Activated CD4-positive, alpha-beta T cell treated with anti-CD3 and anti-CD28 coated beads, Interleukin-2, amount 10 ng/mL, durations not matched to agents 7 days and 5 days (primary cell): Measurements from ENCODE around the gene AP2M1. TPM values are rescaled to one million over a fixed set of nuclear protein-coding genes. Genes with fewer than 3 reads are reported as not detected.

ENCODE experiments used
- CTCF ChIA-PET: fragments of 350-600 bp; sonication (Branson Sonifier 250); formaldehyde crosslinking; loops from one replicate; lab custom pipeline; 2021; ENCODE audit warnings: antibody characterized with exemption; lab: Charles Lee
- POLR2A ChIA-PET: fragments of 350-600 bp; sonication (Branson Sonifier 250); formaldehyde crosslinking; loops from one replicate; lab custom pipeline; 2021; ENCODE audit warnings: antibody characterized with exemption; lab: Charles Lee
- DNase-seq: peaks from one replicate; pipeline ENCODE4 v3.0.0-alpha.2; 2020
- H3K27ac Mint-ChIP-seq: one replicate; pipeline ENCODE4 v1.8.0; 2021; ENCODE audit warnings: mild to moderate bottlenecking, moderate library complexity, mixed read lengths
- H3K27me3 Mint-ChIP-seq: one replicate; pipeline ENCODE4 v1.8.0; 2021; ENCODE audit warnings: mixed read lengths
- H3K36me3 Mint-ChIP-seq: one replicate; pipeline ENCODE4 v1.8.0; 2021; ENCODE audit warnings: low read depth, mixed read lengths
- H3K4me1 Mint-ChIP-seq: one replicate; pipeline ENCODE4 v1.8.0; 2021; ENCODE audit warnings: mixed read lengths
- H3K4me3 Mint-ChIP-seq: one replicate; pipeline ENCODE4 v1.8.0; 2021; ENCODE audit warnings: mild to moderate bottlenecking, moderate library complexity, mixed read lengths
- H3K9me3 Mint-ChIP-seq: one replicate; pipeline ENCODE4 v1.8.0; 2021; ENCODE audit warnings: mixed read lengths
- total RNA-seq, 2 experiments: library from RNA; stranded (reverse); gene quantifications; one replicate each; pipeline ENCODE4 v1.2.3, GENCODE V29; 2021

The AP2M1 gene
- total RNA-seq, 2 experiments from 2014 or later: 222 to 223 TPM

GRCh38 chr3:184175506-184175905 is 851 bp downstream of the AP2M1 start:
- Mint-ChIP-seq H3K9me3 (no peaks in the 10 kb centered on the region), H3K4me1 (peaks cover 39% of the 10 kb centered on the region), H3K27me3 (no peaks in the 10 kb centered on the region), H3K27ac (peak overlapping the region; percentile 88), H3K36me3 (peaks cover 36% of the 10 kb centered on the region), H3K4me3 (peak overlapping the region; percentile 91)
- POLR2A ChIA-PET: interaction anchor here (0.6 kb wide), 1 partner anchor 10 kb away, joined by 3 read pairs; the partner anchor contains the start of gene ABCF3
- CTCF ChIA-PET: interaction anchor here (0.6 to 3.6 kb wide), 2 partner anchors 9 to 582 kb away, joined by 3 to 22 read pairs; partner anchors contain the start of gene ABCF3
- no peak for DNase-seq

DNA sequence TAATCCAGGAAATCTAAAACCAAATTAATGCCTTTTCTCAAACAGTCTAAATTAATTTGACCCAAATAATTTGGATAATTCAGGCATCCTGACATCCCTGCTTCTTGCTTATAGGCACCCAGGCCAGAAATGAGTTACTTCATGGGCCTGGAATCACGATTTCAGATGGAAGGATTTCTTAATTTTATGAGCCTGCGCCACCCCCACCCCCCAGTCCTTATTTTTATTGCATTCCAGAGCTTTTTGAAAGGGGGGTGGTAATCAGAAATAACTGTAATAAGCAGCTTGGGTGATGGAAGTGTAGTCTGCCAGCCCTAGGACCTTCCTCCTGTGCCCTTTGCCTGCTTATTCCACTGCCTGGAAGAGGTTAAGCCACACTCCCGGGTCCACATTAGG is 1.3 kb downstream of the AP2M1 start:
- ChIA-PET CTCF (interaction anchor here (1.0 kb wide), 1 partner anchor 43 kb away, joined by 3 read pairs; no protein-coding TSS in a partner anchor), POLR2A (no interaction called here)
- Mint-ChIP-seq H3K4me3 (peak overlapping the region; percentile 91), H3K36me3 (peaks cover 40% of the 10 kb centered on the region), H3K27ac (peak overlapping the region; percentile 88), H3K27me3 (no peaks in the 10 kb centered on the region), H3K4me1 (peaks cover 39% of the 10 kb centered on the region), H3K9me3 (no peaks in the 10 kb centered on the region)
- DNase-seq: no peak

DNA sequence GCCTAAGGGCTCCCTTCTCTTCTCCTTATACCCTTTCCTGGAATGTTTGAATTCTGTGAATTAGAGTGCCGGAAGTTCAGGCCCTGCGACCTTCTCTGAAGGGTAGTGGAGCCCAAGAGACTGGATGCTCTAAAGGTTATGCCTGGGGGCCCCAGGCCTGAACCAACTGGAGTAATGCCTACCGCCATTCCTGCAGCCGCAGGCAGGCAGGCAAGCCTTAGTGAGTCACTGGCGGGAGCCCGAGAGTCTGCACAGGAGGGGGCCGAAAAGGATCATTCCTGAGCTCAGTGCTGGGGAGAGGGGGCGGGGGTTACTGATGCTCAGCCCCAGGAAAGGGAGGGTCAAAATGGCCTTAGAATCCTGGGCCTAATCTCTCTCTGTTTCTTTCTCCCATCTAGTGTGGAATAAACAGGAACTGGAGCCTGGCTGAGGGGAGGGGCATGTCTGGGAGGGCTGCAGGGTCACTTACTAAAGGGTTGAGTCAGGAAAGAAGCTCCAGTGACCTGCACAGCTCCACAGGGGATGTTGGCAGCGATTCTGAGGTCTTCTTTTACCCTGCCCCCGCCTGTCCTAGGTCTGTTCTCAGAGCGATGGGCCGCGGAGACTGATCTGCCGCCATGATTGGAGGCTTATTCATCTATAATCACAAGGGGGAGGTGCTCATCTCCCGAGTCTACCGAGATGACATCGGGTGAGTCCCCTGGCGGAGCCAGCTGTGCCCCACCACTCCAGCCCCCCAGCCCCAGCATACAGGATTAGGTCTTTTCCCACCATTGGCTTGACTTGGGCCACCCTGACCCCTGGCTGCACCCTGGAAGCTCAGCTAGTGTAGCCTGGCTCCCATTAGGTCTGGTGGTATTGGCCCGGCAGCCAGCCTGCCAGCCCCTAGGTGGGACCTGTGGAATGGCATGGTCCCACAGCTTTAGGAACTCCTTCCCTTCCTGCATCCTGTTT is 2.0 kb downstream of the AP2M1 start:
- no peak overlapping the region for H3K27ac Mint-ChIP-seq
- CTCF ChIA-PET: interaction anchor here (1.0 kb wide), 2 partner anchors 9 to 42 kb away, joined by 3 read pairs; partner anchors contain the start of gene ABCF3

GRCh38 chr3:184177331-184177731 is 2.7 kb downstream of the AP2M1 start:
- H3K4me3 Mint-ChIP-seq: no peak overlapping the region
- ChIA-PET CTCF (interaction anchor here (1.0 kb wide), 1 partner anchor 8 kb away, joined by 3 read pairs; the partner anchor contains the start of gene ABCF3), POLR2A (no interaction called here)
- H3K9me3 Mint-ChIP-seq: no peaks in the 10 kb centered on the region
- no peak for DNase-seq
- peaks cover 45% of the 10 kb centered on the region for H3K36me3 Mint-ChIP-seq
- peaks cover 39% of the 10 kb centered on the region for H3K4me1 Mint-ChIP-seq
- H3K27me3 Mint-ChIP-seq: no peaks in the 10 kb centered on the region
- H3K27ac Mint-ChIP-seq: no peak overlapping the region

More for the DNA sequence above, 2.0 kb downstream of the AP2M1 start:
- POLR2A ChIA-PET: no interaction called here
- Mint-ChIP-seq H3K9me3 (no peaks in the 10 kb centered on the region), H3K36me3 (peaks cover 43% of the 10 kb centered on the region), H3K4me3 (peak overlapping the region; percentile 91), H3K4me1 (peaks cover 39% of the 10 kb centered on the region), H3K27me3 (no peaks in the 10 kb centered on the region)
- no peak for DNase-seq

GRCh38 chr3:184177767-184178306 is 3.2 kb downstream of the AP2M1 start:
- peaks cover 39% of the 10 kb centered on the region for H3K4me1 Mint-ChIP-seq
- ChIA-PET POLR2A (no interaction called here), CTCF (interaction anchor here (0.6 to 1.0 kb wide), 2 partner anchors 72 to 102 kb away, joined by 3 read pairs; no protein-coding TSS in a partner anchor)
- H3K9me3 Mint-ChIP-seq: no peaks in the 10 kb centered on the region
- H3K36me3 Mint-ChIP-seq: peaks cover 50% of the 10 kb centered on the region
- no peak overlapping the region for H3K4me3 Mint-ChIP-seq
- DNase-seq: no peak
- no peak overlapping the region for H3K27ac Mint-ChIP-seq
- H3K27me3 Mint-ChIP-seq: no peaks in the 10 kb centered on the region

- no peak for DNase-seq
- peak overlapping the region; percentile 57 for H3K27ac Mint-ChIP-seq
- no peak overlapping the region for H3K4me3 Mint-ChIP-seq
- H3K36me3 Mint-ChIP-seq: peaks cover 58% of the 10 kb centered on the region
- H3K9me3 Mint-ChIP-seq: no peaks in the 10 kb centered on the region
- POLR2A ChIA-PET: no interaction called here
- CTCF ChIA-PET: interaction anchor here (0.6 to 1.0 kb wide), 3 partner anchors 72 to 467 kb away, joined by 3 read pairs; no protein-coding TSS in a partner anchor
- no peaks in the 10 kb centered on the region for H3K27me3 Mint-ChIP-seq
- H3K4me1 Mint-ChIP-seq: peaks cover 38% of the 10 kb centered on the region
These were observed 4.0 kb downstream of the AP2M1 start for GRCh38 chr3:184178521-184179138.

DNA sequence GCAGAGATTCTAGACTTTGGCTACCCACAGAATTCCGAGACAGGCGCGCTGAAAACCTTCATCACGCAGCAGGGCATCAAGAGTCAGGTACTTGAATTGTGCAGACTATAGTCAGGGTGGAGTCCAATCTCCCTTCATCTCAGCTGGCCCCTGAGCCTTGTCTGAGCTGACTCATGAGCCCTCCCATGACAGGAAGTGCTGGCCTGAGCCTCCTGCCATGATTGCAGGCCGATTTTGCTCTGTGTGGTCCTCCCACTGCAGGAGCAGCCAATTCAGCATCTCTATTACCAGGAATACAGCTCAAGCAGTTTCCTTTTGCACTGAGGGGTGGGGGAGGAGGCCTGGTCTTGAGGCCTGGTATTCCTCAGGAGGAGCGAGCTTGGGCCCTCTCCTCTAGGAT is 5.5 kb downstream of the AP2M1 start:
- DNase-seq: no peak
- Mint-ChIP-seq H3K36me3 (peaks cover 68% of the 10 kb centered on the region), H3K27ac (no peak overlapping the region), H3K9me3 (no peaks in the 10 kb centered on the region), H3K4me1 (peaks cover 34% of the 10 kb centered on the region), H3K27me3 (no peaks in the 10 kb centered on the region), H3K4me3 (no peak overlapping the region)
- POLR2A ChIA-PET: no interaction called here
- CTCF ChIA-PET: interaction anchor here (0.6 to 1.5 kb wide), 3 partner anchors 24 to 264 kb away, joined by 3 to 4 read pairs (median 3); no protein-coding TSS in a partner anchor

- ChIA-PET POLR2A (no interaction called here), CTCF (interaction anchor here (0.7 to 1.0 kb wide), 3 partner anchors 15 to 44 kb away, joined by 3 read pairs; no protein-coding TSS in a partner anchor)
- peaks cover 31% of the 10 kb centered on the region for H3K4me1 Mint-ChIP-seq
- no peaks in the 10 kb centered on the region for H3K27me3 Mint-ChIP-seq
- H3K36me3 Mint-ChIP-seq: peaks cover 68% of the 10 kb centered on the region
- H3K4me3 Mint-ChIP-seq: no peak overlapping the region
- H3K27ac Mint-ChIP-seq: no peak overlapping the region
- DNase-seq: no peak
- no peaks in the 10 kb centered on the region for H3K9me3 Mint-ChIP-seq
These were observed 6.9 kb downstream of the AP2M1 start for GRCh38 chr3:184181596-184181995.

DNA sequence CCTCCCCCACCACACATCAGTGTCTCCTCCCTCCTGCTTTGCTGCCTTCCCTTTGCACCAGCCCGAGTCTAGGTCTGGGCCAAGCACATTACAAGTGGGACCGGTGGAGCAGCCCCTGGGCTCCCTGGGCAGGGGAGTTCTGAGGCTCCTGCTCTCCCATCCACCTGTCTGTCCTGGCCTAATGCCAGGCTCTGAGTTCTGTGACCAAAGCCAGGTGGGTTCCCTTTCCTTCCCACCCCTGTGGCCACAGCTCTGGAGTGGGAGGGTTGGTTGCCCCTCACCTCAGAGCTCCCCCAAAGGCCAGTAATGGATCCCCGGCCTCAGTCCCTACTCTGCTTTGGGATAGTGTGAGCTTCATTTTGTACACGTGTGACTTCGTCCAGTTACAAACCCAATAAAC is 9.0 kb downstream of the AP2M1 start:
- Mint-ChIP-seq H3K4me1 (peaks cover 32% of the 10 kb centered on the region), H3K9me3 (no peaks in the 10 kb centered on the region), H3K27me3 (no peaks in the 10 kb centered on the region), H3K4me3 (no peak overlapping the region), H3K36me3 (peaks cover 63% of the 10 kb centered on the region), H3K27ac (no peak overlapping the region)
- no peak for DNase-seq
- ChIA-PET CTCF (interaction anchor here (0.7 to 4.3 kb wide), 7 partner anchors 10 to 109 kb away, joined by 3 to 22 read pairs (median 3); partner anchors contain the start of genes AP2M1 and EIF2B5), POLR2A (no interaction called here)

GRCh38 chr3:184184546-184185230 is 10.0 kb downstream of the AP2M1 start:
- Mint-ChIP-seq H3K36me3 (peaks cover 58% of the 10 kb centered on the region), H3K4me1 (peaks cover 36% of the 10 kb centered on the region), H3K27ac (peak overlapping the region; percentile 82), H3K9me3 (no peaks in the 10 kb centered on the region), H3K27me3 (no peaks in the 10 kb centered on the region), H3K4me3 (peak overlapping the region; percentile 94)
- DNase-seq: no peak
- ChIA-PET CTCF (interaction anchor here (0.6 to 4.3 kb wide), 5 partner anchors 11 to 270 kb away, joined by 3 to 22 read pairs (median 4); partner anchors contain the start of genes AP2M1 and EIF2B5), POLR2A (no interaction called here)

DNA sequence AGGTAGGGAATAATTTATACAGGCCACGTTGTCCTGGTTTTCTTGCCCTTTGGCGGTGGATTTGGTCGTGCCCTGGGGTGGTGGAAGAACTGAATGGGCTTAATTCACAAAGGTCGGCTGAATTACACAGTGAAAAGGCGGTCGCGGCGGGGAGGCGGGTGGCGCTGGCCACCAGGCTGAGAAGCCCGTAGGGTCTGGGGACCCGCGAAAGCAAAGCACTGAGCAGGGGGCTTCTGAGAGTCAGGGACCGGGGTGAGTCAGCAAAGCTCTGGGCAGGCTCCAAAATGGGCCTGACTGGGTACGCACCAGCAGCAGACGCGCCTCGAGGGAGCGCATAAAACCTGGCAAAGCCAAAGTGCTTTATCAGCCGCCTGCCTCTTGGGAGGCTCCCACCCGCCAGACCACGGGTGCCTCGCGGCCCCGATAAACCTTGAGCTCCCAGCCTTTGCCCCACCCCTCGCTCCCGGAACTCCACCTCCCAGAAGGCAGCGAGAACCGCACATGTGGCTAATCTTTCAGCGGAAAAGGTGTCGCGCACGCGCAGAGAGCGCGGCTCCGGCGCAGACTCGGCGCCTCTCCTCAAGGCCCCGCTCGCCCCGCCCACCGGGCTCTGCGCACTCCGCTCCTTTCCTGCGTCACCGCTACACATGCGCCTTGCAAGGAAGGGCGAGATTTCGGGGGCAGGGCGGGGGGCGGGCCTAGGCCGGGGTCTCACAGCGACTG is 11.0 kb downstream of the AP2M1 start:
- Mint-ChIP-seq H3K27me3 (no peaks in the 10 kb centered on the region), H3K4me3 (peak overlapping the region; percentile 94), H3K4me1 (peaks cover 36% of the 10 kb centered on the region), H3K9me3 (no peaks in the 10 kb centered on the region), H3K36me3 (peaks cover 57% of the 10 kb centered on the region), H3K27ac (peak overlapping the region; percentile 94)
- ChIA-PET CTCF (interaction anchor here (0.6 to 4.3 kb wide), 5 partner anchors 9 to 271 kb away, joined by 3 to 22 read pairs (median 3); partner anchors contain the start of genes AP2M1 and DVL3), POLR2A (interaction anchor here (0.7 kb wide), 1 partner anchor 10 kb away, joined by 3 read pairs; no protein-coding TSS in a partner anchor)
- DNase-seq: peak; percentile 99
